Measurements from ENCODE around the gene OR1E2.
"Not testable (repeated sequence)": the region's sequence is repeated elsewhere in the genome, so short reads cannot be mapped to it uniquely, and the experiment has no call there.

Gene OR1E2

DNA sequence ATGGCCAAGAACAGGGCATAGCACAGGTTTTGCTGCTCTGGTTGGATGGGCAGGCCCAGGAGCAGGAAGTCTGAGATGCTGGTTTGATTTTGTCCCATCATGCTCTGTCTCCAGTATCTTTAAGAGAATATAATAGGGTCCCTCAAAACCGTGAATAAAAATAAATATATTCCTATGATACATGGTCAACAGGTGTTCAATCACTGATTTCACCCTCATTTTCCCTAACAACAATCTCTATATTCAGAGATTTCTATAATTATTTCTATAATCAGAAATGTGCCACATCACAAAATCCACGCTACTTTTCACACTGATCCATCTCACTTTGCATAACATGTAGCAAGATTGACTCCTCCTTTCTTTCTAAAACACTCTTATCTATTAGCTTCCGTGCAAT lies at the start of gene OR1E2:
Gene OR1E2 (minus strand): TSS at position 101 of the 400 bp plus-strand sequence. CDS start 0 bp downstream, at position 101.
- no peak for DNase-seq

DNA sequence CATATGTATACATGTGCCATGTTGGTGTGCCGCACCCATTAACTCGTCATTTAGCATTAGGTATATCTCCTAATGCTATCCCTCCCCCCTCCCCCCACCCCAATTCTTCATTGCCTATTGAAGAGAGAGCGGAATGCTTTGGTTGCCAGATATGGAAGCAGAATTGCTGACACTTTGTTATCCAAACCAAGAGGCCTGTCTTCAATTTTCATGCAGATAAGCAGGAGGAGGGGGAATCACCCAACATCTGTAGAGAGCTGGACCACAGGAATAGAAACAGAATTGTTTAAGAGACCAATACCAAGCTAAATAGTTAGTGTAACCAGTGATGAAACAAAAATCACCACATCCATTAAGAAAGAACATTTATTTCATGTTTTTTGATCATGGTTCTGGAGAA lies 49.2 kb upstream of the OR1E2 start:
- no peak for DNase-seq

GRCh38 chr17:3479988-3480387 lies 46.3 kb upstream of the OR1E2 start:
- no peak for DNase-seq

DNA sequence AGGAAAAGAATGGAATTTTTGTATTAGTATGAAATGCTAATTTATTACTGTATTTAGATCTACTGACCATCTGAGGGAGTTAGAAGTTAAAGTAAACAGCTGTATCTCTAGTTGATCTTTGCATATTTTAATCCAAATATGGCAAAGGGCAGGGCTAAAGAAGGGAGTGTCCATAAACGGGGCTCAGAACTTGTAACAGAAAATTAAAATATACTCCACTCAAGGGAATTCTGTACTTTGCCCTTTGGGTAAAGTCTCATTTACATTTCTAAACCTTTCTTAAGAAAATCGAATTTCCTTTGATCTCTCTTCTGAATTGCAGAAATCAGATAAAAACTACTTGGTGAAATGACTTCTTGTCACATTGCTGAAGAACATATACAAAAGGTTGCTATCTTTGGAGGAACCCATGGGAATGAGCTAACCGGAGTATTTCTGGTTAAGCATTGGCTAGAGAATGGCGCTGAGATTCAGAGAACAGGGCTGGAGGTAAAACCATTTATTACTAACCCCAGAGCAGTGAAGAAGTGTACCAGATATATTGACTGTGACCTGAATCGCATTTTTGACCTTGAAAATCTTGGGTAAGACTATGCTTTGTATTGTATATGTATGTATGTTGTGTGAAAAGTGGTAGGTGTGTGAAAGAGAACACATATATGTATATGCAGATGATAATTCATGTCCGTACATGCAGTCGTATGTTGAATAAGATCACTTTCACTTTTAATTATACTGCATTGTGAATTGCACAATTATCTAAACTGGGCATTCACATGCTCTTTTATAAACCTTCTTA lies 42.4 kb upstream of the OR1E2 start, which contains the start of gene ASPA:
Gene ASPA (plus strand): TSS at position 186 of the 799 bp plus-strand sequence. CDS start 163 bp downstream, at position 349.
- DNase-seq = no peak

DNA sequence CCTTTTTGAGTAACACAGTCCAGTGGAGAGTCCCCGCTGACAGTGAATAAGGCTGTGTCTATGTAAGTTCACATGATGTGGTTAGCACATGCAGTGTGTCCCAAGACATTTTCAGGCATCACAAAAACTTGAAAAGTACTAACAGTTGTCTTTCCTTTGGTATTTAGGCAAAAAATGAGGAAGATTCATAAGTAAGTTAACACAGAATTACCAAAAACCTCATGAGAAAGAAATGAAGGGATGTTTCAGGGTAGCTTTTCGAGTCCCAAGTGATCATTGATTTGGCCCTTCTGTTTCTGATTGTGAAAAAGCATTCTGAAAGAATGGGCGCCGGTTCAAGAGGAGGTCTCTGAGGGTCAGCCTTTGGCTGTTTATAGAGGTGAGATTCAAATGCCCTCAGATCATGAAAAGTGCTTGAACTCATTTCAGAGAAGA lies 41.6 kb upstream of the OR1E2 start:
- no peak for DNase-seq

- no peak for DNase-seq
Observed at GRCh38 chr17:3474212-3474611, 40.6 kb upstream of the OR1E2 start.

DNA sequence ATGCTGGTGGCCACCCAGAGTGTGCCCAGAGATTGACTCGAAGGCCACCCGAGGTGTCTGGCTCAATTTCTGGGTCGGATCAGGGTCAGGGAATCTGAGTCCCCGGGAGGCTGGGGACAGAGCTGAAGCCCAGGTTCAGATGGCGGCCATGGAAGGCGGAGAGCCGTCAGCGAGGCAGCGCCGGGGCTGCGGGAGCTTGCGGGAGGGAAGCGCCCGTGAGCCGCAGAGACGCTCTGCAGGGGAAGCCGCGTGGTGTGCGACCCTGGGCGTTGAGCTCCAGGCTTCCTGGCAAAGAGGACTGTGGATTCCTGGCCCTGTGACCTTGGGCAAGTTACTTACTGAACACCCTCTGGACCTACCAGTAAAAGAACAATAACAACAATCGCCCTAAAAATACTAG lies 38.5 kb upstream of the OR1E2 start:
- no peak for DNase-seq

- DNase-seq = no peak
Observed at GRCh38 chr17:3471599-3471998, 38.0 kb upstream of the OR1E2 start, which contains the start of gene SPATA22. TSS of gene SPATA22 (minus strand) at chr17:3471819. CDS start at chr17:3469325, 2,494 bp downstream.

GRCh38 chr17:3469529-3469928 lies 35.9 kb upstream of the OR1E2 start:
- no peak for DNase-seq

DNA sequence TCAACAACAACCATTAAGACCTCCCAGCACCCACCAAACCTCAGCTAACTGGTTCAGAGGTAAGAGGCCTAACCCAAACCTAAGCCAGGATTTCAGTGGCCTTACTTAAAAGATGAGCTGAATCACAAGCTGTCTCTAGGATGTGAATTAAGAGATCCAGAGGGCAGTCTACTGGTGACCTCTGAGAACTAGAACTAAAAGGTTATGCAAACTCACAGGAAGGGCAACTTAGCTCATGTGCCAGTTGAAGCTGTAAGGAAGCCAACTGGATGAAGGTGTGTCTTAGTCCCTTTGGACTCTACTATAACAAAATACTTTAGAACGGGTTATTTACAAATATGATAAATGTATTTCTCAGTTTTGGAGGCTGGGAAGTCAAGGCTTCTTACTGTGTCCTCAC lies 32.7 kb upstream of the OR1E2 start:
- DNase-seq = not testable (repeated sequence)

GRCh38 chr17:3448059-3448665 lies 14.5 kb upstream of the OR1E2 start:
- DNase-seq = no peak

- no peak for DNase-seq
Observed at GRCh38 chr17:3447625-3448024, 14.0 kb upstream of the OR1E2 start.

GRCh38 chr17:3440451-3440850 lies 6.8 kb upstream of the OR1E2 start:
- no peak for DNase-seq

DNA sequence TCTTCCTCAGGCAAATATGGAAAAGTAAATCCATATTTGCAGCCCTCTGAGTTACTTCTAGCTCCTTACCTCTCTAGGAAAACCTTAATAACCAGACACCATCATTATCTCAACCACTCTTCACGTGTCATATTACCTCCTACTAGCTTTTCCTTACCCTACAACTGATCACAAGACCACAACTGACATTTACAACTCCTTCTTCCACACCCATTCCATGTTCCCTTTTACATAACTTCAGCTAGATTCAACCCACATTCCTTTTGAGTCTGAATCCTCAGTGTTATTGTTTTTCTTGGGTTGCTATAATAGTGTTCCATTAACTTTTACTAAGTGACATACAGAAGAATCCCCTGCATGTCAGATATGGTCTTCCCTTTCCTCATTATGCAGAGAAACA lies 4.7 kb upstream of the OR1E2 start:
- DNase-seq = no peak

- not testable (repeated sequence) for DNase-seq
Observed at GRCh38 chr17:3433215-3433614, 426 bp downstream of the OR1E2 start.

DNA sequence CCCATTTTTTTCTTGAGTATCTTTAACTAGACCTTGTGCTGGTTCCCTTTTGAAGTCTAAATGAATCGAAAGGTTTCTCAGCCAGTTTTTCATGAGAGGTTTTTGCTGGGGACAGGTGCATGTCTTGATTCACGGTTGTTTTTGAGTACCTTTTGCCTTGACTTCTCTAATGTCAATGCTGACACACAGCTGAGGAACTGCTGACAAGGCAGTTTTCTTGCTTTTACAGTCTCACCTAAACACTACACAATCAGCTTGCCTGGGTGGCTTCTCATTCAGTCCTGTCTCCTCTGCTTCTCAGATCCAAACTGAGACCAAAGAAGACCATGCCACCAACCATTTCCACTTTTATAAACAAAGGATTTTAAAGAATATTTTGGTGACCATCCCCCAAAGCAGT lies 15.4 kb downstream of the OR1E2 start:
- no peak for DNase-seq

GRCh38 chr17:3415610-3416009 lies 18.0 kb downstream of the OR1E2 start:
- DNase-seq = no peak

GRCh38 chr17:3412216-3412615 lies 21.4 kb downstream of the OR1E2 start:
- DNase-seq = not testable (repeated sequence)

GRCh38 chr17:3411070-3411469 lies 22.6 kb downstream of the OR1E2 start, which contains the start of gene OR3A3:
TSS of gene OR3A3 (plus strand) at chr17:3411370.
- DNase-seq = no peak

DNA sequence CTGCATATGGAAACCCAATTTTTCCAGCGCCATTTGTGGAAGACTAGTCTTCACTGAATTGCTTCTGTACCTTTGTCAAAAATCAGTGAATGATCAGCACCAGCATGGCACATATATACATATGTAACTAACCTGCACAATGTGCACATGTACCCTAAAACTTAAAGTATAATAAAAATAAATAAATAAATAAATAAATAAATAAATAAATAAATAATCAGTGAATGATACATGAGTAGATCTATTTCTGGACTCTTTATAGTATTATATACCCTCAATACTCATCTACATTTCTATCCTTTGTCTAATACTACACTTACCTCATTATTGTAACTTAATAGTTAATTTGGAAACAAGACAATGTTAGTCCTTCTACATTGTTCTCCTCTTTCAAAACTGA lies 29.8 kb downstream of the OR1E2 start:
- not testable (repeated sequence) for DNase-seq

DNA sequence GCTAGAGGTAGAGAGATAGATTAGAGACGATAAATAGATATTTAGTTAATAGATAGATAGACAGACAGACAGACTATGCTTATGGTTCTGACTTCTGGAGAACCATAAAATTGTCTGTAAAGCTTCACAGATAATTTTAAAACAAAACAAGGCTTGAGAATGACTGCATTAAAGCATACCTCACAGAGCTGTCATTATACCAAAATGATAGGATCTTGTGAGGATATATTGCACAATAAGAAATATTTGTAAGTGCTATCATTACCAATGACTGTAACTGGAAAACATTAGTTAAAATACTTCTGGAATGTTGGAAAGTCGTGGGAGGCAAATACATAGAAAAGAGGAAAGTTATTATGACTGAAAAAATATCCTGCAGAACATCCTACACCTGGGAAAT lies 31.9 kb downstream of the OR1E2 start:
- no peak for DNase-seq

- DNase-seq = no peak
Observed at GRCh38 chr17:3400055-3400454, 33.6 kb downstream of the OR1E2 start.

GRCh38 chr17:3398310-3398709 lies 35.3 kb downstream of the OR1E2 start, which contains the start of gene OR1E1:
TSS of gene OR1E1 (minus strand) at chr17:3398410. CDS start at chr17:3398410, 0 bp downstream.
- no peak for DNase-seq

DNA sequence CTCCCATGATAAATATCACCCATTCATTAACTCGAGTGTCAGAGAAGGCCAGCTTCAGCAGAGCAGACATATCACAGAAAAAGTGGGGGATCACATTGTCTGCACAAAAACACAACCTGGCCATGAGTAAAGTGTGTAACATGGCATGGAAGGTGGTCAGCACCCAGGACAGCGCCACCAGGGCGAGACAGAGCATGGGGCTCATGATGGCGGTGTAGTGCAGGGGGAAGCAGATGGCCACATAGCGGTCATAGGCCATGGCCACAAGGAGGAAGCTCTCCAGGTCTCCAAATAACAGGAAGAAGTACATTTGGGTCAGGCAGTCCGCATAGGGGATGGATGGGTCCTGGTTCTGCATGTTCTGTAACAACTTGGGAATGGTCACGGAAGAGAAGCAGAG lies 35.8 kb downstream of the OR1E2 start:
- DNase-seq = not testable (repeated sequence)
